MCF 10A (cell line): ENCODE measurements around the gene ETS2. TPM values are rescaled to one million over a fixed set of nuclear protein-coding genes. Genes with fewer than 3 reads are reported as not detected.
"Not testable (repeated sequence)": the region's sequence is repeated elsewhere in the genome, so short reads cannot be mapped to it uniquely, and the experiment has no call there.

Experiments
- BruUV-seq: library from RNA; stranded (reverse); fragments of 400-500 nt; replicated peaks from 2 replicates; lab custom pipeline; 2021; lab: Mats Ljungman, UMichigan
- CTCF ChIA-PET: fragments of 300-600 bp; sonication (Branson Sonifier 250); formaldehyde crosslinking; extraction: SDS; loops from one replicate; lab custom pipeline; 2021; ENCODE audit warnings: antibody characterized with exemption, inconsistent platforms; lab: Yijun Ruan, JAX
- POLR2A ChIA-PET: fragments of 300-600, 350-650 bp; sonication (Branson Sonifier 250); formaldehyde crosslinking; extraction: SDS; loops from one replicate; lab custom pipeline; 2020; ENCODE audit warnings: antibody characterized with exemption, inconsistent platforms; lab: Yijun Ruan, JAX
- DNase-seq: peaks from one replicate; pipeline ENCODE4 v3.0.0-alpha.2; 2018; ENCODE audit not compliant: unreplicated experiment
- H3K27ac Mint-ChIP-seq: one replicate; pipeline ENCODE4 v1.8.0; 2022; ENCODE audit warnings: mild to moderate bottlenecking, low read depth, mixed read lengths; ENCODE audit not compliant: unreplicated experiment
- H3K27me3 Mint-ChIP-seq: one replicate; pipeline ENCODE4 v1.8.0; 2022; ENCODE audit warnings: mixed read lengths; ENCODE audit not compliant: insufficient read depth, unreplicated experiment
- H3K36me3 Mint-ChIP-seq: one replicate; pipeline ENCODE4 v1.8.0; 2022; ENCODE audit warnings: mild to moderate bottlenecking, moderate library complexity, mixed read lengths; ENCODE audit not compliant: insufficient read depth, unreplicated experiment
- H3K4me1 Mint-ChIP-seq: one replicate; pipeline ENCODE4 v1.8.0; 2022; ENCODE audit warnings: mixed read lengths; ENCODE audit not compliant: insufficient read depth, unreplicated experiment
- H3K4me3 Mint-ChIP-seq: one replicate; pipeline ENCODE4 v1.8.0; 2022; ENCODE audit warnings: mild to moderate bottlenecking, moderate library complexity, mixed read lengths; ENCODE audit not compliant: unreplicated experiment
- H3K9me3 Mint-ChIP-seq: one replicate; pipeline ENCODE4 v1.8.0; 2022; ENCODE audit warnings: mixed read lengths; ENCODE audit not compliant: unreplicated experiment
- CTCF ChIP-seq: fragments of 200-600 bp; IDR thresholded peaks from one replicate; pipeline ENCODE4 v1.8.0; 2022; ENCODE audit warnings: antibody characterized with exemption, mild to moderate bottlenecking; ENCODE audit not compliant: unreplicated experiment
- intact Hi-C: fragments of 100-400 bp; cut with micrococcal nuclease; formaldehyde crosslinking; loops from 2 replicates; pipeline ENCODE4 v1.14.1; 2022
- total RNA-seq: library from RNA; stranded (reverse); gene quantifications from 2 replicates; pipeline ENCODE4 v1.2.3, GENCODE V29; 2022

Gene ETS2
- total RNA-seq, 1 experiment from 2014 or later: 109 TPM

GRCh38 chr21:38825269-38825668, 19.5 kb downstream of the ETS2 start:
- peak; percentile 44 for DNase-seq
- ChIA-PET CTCF (interaction anchor here (1.0 kb wide), 1 partner anchor 313 kb away, joined by 3 read pairs; no protein-coding TSS in a partner anchor), POLR2A (interaction anchor here (0.6 to 7.3 kb wide), 17 partner anchors 15 to 678 kb away, joined by 3 to 113 read pairs (median 3); no protein-coding TSS in a partner anchor)
- Mint-ChIP-seq H3K9me3 (no peaks in the 10 kb centered on the region), H3K27me3 (no peaks in the 10 kb centered on the region), H3K4me3 (no peak overlapping the region), H3K4me1 (peaks cover 7% of the 10 kb centered on the region), H3K27ac (no peak overlapping the region), H3K36me3 (peaks cover 66% of the 10 kb centered on the region)
- intact Hi-C loops: no loop called here
- TF ChIP-seq CTCF: no peak
- no TSS peak for BruUV-seq

DNA sequence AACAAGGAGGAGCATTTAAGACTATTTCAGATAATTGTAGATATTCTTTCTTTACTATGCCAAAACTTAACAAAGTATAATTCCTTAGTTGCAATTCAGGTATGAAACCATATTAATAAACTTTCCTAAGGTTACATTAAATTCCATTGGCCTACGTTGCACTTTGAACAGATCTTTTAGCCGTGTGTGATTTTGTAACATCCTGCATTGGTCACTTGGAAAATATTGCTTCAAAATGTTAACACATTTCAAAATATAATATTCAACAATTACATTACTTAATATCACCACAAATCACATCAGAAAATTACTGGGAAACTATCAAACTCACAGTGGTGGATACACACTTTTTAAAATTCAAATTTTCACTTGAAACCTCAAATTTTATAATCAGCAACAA, 20.2 kb downstream of the ETS2 start:
- ChIA-PET CTCF (interaction anchor here (1.0 kb wide), 2 partner anchors 13 to 312 kb away, joined by 3 read pairs; no protein-coding TSS in a partner anchor), POLR2A (interaction anchor here (0.7 to 7.3 kb wide), 15 partner anchors 14 to 679 kb away, joined by 3 to 113 read pairs (median 3); no protein-coding TSS in a partner anchor)
- no peak for TF ChIP-seq CTCF
- H3K27me3 Mint-ChIP-seq: no peaks in the 10 kb centered on the region
- DNase-seq: peak; percentile 41
- TSS peak; percentile 1 for BruUV-seq
- H3K9me3 Mint-ChIP-seq: no peaks in the 10 kb centered on the region
- peaks cover 60% of the 10 kb centered on the region for H3K36me3 Mint-ChIP-seq
- H3K4me3 Mint-ChIP-seq: no peak overlapping the region
- intact Hi-C loops: no loop called here
- H3K4me1 Mint-ChIP-seq: peaks cover 5% of the 10 kb centered on the region
- H3K27ac Mint-ChIP-seq: no peak overlapping the region

DNA sequence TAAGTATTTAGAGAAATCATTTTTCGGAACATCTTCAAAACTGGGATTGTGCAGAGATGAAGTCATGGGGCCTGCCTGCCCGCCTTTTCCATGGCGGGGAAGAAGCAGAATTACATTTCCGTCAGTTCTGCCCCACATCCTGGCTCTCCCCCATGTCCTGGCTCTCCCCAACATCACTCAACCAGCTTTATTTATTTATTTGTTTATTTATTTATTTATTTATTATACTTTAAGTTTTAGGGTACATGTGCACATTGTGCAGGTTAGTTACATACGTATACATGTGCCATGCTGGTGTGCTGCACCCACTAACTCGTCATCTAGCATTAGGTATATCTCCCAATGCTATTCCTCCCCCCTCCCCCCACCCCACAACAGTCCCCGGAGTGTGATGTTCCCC, 22.4 kb downstream of the ETS2 start:
- H3K27ac Mint-ChIP-seq, CTCF ChIA-PET, H3K27me3 Mint-ChIP-seq, POLR2A ChIA-PET, H3K9me3 Mint-ChIP-seq, intact Hi-C loops, BruUV-seq, H3K4me3 Mint-ChIP-seq, DNase-seq: not testable (repeated sequence)
- Mint-ChIP-seq H3K4me1 (peaks cover 19% of the 10 kb centered on the region), H3K36me3 (peaks cover 38% of the 10 kb centered on the region)

DNA sequence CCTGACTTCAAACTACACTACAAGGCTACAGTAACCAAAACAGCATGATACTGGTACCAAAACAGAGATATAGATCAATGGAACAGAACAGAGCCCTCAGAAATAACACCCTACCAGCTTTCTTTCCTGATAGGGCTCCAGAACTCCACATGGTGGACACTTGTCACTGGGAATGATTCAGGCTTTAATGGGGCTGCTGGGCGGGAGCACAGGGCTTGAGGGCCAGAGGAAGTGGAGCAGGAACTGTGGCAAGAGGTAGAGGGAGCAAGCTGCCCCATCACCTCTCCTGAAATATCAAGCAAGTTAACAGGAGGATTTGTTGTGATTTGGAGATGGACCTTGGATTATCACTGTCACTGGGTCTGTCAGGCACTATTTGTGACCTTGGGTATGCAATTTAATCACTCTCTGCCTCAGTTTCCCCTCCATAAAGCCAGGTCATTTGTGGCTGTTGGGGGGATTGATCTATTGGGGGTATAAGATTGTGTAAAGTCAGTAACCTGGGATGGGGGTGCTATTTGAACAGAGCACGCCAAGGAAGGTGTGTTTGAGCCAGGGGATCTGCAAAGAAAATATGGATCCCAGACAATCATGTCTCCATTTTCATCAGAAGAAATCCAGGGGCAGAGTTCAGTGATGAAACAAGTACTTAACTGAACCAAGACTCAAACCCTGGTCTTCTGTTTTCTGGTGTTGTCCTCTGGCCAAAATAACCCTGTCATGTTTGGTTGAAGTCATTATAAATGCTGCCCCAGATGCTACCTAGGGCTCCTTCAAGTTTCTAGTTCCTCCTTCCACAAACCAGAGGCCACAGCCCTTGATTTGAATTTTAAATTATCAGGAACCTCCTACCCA, 25.2 kb downstream of the ETS2 start:
- BruUV-seq: TSS peak; percentile 99

More for the DNA sequence above, 25.2 kb downstream of the ETS2 start:
- Mint-ChIP-seq H3K4me3 (no peak overlapping the region), H3K9me3 (no peaks in the 10 kb centered on the region), H3K27ac (peak overlapping the region; percentile 90), H3K4me1 (peaks cover 24% of the 10 kb centered on the region), H3K36me3 (peaks cover 11% of the 10 kb centered on the region), H3K27me3 (no peaks in the 10 kb centered on the region)
- CTCF ChIA-PET: interaction anchor here (0.6 to 1.4 kb wide), 6 partner anchors 10 to 276 kb away, joined by 3 to 4 read pairs (median 3); no protein-coding TSS in a partner anchor
- POLR2A ChIA-PET: interaction anchor here (0.5 to 2.9 kb wide), 34 partner anchors 9 to 306 kb away, joined by 3 to 103 read pairs (median 7); partner anchors contain the start of gene ETS2
- DNase-seq: no peak
- intact Hi-C loops: loop anchor here (1.0 to 5.0 kb wide), 4 partner anchors 8 to 216 kb away; no protein-coding TSS in a partner anchor
- no peak for TF ChIP-seq CTCF
